NCI-H1092 treated with DMSO at 0.1 percent for 48 hours (cell line): ENCODE measurements around the gene EXOC3L1.

Experiments
- DNase-seq: peaks from one replicate; lab custom pipeline; 2025; lab: John Stamatoyannopoulos, UW

Gene EXOC3L1

DNA sequence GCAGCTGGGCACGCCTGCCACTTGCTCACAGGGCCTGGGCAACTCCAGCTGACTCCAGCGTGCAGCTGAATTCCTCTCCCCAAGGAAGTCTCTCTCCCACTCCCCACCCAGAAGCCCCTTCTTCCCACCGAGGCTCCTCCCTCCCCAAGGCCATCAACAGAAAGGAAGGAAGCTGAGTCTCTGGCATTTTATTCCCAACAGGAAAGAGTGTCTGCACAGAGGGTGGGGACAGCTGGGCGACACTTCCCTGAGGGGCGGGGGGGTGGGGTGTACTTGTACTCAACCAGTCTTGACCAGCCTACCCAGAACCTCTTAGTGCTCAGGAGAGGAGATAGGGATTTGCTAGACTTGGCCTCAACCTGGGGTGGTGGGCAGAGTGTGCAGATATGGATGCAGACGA lies at the start of gene EXOC3L1:
Gene EXOC3L1, minus strand, starts transcription at position 96 of the 400 bp plus-strand sequence. CDS start 460 bp downstream, outside the sequence.
- DNase-seq, result no peak

DNA sequence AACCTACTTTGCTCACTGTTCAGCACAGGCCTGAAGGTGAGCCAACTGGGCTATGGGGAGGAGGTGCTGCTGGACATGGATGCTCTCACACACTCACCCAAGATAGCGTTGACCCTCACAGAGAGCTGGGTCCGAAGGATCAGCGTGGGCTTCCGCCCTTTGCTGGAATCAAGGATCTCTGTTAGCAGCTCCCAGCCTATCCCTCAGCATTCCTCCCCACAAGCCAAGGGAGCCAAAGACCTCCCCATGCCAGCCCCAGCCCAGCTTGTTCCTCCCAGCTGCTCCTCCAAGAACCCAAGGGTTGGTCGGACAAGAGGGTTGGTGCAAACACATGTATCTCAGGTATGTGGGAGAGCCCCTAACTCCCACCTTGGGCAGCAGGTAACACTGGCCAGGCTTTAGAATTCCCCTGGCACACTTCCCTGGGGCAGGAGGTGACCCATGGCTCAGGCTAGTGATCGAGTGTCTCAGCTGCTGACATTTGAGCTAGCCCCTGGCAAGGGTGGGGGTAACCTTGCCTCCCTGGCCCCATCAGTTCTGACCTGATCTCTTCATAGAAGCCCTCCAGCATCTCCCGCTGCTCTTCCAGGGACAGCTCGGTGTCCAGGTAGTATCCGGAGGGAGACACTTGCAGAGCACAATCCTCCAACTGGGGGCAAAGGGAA lies 49.0 kb upstream of the EXOC3L1 start:
- no peak for DNase-seq

- no peak for DNase-seq
Measured at GRCh38 chr16:67238278-67238575, 48.3 kb upstream of the EXOC3L1 start.

DNA sequence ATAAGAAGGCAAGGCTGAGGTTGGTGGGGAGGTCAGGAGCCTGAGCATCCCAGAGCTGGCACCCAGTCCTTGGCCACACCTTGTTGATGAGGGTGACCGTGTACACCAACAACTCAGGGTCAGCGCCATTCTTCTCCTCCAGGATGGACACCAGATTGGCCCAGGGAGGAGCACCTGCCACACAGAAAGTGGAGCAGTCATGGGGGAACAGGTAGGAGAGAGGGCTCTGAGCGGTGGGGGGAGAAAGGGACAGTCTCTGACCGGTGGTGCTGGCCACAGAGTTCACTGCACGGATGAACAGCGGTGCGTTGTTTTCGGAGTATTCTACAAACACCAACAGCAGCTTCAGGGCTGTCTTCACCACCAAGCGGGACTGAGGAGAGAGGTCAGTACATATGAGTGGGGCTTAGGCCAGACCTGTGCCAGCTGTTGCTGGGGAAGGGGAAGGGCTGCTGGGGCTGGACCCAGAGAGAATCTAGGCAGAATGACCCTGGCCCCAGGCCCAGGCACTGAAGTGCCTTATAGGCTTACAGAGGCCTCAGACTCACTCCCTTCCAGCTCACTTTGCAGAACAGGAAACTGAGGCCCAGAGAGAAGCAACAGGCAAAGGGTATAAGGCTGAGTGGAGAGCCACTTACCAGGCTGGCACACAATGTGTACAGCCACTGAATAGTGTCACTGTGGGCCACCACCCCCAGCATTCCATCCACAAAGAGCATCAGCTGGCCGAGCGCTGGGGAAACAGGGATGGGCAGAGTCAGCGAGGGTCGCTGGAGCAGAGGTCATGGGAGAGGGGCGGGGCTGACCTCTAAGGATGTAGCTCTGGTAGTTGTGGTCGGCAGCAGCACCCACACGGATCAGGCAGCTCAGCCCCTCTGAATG lies 47.7 kb upstream of the EXOC3L1 start:
- no peak for DNase-seq

DNA sequence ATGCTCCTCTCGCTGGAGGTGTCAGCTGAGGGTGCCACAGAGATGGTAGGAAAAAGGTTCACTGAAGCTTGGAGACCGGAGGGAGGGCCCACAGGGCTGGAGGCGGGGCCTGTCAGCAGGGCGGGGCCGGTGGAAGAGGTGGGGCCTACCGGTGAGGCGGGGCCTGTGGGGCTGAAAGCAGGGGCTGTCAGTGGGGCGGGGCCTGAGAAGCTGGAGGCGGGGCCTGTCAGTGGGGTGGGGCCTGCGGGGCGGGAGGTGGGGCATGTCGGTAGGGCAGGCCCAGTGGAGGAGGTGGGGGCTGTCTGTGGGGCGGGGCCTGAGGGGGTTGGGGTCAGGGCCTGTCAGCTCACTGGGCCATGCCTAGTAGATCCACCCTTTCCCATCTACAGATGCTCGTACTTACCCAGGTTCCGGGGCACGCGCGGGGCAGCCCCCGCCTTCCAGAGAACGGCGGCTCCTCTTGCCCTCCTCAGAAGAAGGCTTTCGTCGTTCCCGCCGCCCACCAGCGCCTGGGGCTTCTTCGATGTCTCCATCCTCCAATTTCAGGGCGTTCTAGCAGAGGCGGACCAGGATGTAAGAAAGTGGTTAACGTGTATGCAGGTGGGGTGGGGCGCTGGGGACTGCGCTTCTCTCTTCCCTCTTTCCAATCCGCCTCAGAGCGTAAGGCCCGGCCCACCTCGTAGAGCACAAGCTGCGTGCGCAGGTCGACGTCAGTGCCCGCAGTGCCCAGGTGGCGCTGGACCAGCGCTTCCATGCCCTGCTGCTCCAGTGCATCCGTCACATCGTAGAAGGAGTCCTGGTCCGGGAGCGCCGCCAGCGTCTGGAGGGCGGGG lies 46.8 kb upstream of the EXOC3L1 start:
- no peak for DNase-seq

- DNase-seq, result no peak
Measured at GRCh38 chr16:67235816-67236562, 46.1 kb upstream of the EXOC3L1 start.

- no peak for DNase-seq
Measured at GRCh38 chr16:67234180-67234597, 44.3 kb upstream of the EXOC3L1 start.

- no peak for DNase-seq
Measured at GRCh38 chr16:67233596-67233995, 43.7 kb upstream of the EXOC3L1 start.

DNA sequence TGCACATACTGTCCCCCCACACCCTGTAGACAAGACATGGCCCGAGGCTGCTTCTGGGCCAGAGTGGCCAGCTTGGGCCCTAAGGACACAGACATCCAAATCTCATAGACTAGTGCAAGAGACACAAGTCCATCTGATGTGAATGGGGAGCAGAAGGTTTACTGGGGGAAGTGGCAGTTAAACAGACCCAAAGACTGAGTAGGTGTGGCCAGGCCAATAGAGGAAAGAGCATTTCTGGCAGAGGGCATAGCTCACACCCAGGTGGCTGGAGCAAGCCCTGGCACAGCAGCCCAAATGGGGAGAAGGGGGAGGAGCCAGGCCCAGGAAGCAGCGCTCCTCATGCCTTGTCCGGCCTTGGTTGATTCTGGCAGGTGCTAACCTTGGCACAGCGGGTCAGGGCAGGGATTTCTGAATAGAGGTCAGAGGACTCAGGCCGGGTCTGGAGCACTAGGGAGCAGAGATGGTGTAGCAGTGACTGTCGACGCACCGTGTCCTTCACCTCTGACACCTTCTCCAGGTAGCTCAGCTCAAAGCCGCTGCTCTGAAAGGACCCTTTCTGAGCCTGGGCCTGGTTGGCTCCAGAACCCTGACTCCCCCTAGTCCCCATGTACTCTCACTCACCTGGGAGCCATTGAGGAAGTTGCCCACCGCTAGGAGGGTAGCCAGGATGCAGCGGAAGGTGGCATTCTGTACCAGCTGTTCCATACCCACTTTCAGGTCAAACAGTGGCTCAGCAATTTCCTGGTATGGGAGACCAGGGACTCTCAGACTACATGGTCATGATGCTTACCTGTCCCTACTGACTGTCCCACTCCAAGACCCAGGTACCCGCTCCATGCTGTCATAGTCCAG lies 41.1 kb upstream of the EXOC3L1 start:
- DNase-seq, result no peak

DNA sequence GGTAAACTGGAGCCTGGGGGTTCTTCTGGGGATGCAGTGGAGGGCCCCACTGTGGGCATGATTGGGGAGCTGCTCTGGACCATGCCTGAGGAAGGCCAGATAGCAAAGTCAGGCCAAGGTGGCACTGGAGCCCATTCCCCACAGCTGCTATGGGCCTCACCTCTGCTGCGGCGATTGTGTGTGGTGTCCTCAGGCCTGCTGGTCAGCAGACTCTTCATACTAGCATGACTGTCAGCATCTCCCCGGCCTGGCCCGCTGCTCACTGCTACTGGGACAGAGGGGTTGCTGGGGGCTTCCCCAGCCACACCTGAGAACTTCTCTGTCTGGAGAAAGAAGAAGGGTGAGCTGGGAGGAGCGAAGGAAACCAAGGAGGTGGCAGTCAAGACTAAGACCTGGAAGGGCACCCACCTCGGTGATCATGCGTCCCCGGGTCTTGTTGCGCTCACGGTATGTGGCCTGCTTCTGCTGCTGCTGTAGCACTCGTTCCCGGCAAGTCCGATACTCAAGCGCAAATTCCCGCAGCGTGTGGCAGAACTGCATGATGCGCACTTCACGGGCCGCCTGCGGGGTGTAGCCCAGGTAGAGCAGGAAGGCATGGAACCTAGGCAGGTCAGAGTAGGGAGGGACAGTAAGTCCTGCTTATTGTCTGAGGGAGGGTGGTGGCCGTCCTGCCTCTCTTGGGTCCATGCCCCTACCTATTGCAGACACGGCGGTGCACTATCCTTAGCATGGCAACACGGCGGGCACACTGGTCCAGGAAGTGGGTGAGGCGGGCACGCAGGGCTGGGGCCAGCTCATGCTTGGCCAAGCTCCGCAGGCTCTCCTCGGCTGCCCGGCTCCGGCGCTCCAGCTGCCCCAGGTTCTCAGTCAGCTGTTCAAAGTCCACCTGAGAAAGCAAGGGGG lies 40.2 kb upstream of the EXOC3L1 start:
- no peak for DNase-seq

GRCh38 chr16:67228905-67229304 lies 39.0 kb upstream of the EXOC3L1 start:
- no peak for DNase-seq

DNA sequence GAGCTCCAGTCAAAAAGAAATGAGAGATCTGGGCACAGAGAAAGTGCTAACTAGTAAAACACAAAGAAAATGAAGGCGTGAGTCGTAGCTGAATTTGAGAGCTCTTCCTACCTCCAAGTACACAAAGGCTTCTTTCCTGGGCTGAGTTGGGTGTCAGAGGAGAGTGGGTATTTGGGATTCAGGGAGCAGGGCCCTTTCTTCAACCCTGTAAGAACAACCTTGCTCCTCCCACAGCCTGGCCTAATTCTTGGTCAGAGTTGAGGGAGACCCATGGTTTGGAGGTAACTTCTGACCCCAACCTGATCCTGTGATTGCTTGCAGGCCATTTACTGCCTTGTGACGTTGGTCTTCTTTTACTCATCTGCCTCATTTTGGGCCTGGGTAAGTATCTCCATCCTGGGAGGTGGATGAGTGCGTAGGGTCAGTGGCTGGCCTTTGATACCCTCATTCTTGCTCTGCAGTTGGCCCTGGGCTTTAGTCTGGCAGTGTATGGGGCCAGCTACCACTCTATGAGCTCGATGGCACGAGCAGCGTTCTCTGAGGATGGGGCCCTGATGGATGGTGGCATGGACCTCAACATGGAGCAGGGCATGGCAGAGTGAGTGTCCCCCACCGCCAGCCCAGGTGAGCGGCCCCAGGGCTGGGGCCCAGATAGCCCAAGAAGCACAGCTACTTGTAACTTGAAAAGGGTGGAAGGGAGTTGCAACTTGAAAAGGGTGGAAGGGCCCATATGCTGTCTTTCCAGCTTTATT lies 38.3 kb upstream of the EXOC3L1 start:
- no peak for DNase-seq

- no peak for DNase-seq
Measured at GRCh38 chr16:67227567-67227921, 37.6 kb upstream of the EXOC3L1 start.

- DNase-seq, result peak; percentile 98
Measured at GRCh38 chr16:67226804-67227566, 37.0 kb upstream of the EXOC3L1 start, which contains the start of gene TMEM208. Gene TMEM208, plus strand, starts transcription at chr16:67227130. Its CDS starts 89 bp downstream, at chr16:67227219.

DNA sequence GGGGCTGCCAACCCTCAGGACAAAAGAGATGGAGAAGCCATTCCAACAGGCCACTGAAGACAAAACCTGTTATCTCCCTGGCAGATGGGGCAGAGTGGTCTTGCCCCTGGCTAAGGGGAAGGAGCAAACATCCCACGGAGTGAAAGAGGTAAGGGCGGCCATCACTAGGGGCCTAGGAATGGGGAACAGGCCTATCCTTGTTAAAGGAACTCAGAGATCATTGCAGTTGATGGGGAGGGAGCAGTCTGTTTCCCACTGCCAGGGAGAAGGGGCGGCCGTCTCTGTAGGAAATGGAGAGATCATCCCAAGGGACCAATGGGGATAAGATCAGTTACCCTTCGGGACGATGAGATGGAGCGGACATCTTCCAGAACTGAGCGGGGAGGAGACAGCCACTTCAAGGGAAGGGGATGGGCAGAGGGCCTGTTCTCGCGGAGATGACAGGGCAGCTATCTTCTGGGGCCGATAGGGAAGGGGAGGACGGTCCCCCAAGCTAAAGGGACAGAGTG lies 36.4 kb upstream of the EXOC3L1 start:
- DNase-seq, result no peak

DNA sequence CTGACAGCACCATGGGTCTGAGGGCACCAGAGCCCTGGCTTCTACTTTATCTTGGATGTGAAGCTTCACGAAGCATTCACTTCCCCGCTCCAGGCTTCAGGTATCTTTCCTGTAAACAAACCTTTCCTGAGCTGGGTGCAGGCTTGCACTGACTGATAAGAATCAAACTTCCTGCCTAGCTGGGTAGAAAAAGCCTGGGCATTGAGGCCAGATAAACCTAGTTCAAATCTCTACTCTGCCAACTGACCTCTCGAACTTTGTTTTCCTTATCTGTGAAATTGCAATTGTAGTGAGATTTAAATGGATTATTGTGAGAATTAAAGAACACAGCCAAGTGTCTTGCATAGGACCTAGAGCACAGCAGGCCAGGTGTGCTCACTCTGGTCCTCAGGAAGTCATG lies 34.1 kb upstream of the EXOC3L1 start:
- no peak for DNase-seq

- no peak for DNase-seq
Measured at GRCh38 chr16:67216612-67217490, 26.9 kb upstream of the EXOC3L1 start.
